ENCODE measurements around the gene ZNF438.

DNA sequence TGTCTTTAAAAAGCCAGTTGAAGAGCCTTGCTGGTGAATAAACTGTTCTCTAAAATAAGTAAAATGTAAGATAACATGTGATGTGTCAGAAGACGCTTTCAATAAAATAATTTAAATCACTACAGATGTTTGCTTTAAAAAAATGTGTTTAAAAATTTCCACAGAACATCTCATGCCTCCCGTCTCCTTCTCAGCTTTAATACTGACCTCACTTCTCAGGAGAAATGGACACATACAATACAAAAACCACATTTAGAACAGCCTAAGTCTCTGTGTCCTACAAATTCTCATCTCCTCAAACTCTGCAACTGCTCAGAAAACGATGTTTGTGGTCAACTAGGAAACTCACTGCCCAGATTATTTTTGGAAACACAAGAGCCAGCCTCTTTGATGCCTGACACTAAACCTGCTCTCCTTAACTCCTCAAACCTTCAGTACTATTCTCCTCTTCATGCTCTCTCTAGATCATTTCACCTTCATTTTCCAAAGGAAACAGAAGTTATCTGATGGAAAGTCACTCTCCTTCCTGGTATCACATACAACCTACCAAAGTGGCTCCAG lies 120.3 kb downstream of the ZNF438 start:
- no peak for TF ChIP-seq EP300 (IDR thresholded peaks at IDR 0.05)
- TF ChIP-seq, protein P1, sequence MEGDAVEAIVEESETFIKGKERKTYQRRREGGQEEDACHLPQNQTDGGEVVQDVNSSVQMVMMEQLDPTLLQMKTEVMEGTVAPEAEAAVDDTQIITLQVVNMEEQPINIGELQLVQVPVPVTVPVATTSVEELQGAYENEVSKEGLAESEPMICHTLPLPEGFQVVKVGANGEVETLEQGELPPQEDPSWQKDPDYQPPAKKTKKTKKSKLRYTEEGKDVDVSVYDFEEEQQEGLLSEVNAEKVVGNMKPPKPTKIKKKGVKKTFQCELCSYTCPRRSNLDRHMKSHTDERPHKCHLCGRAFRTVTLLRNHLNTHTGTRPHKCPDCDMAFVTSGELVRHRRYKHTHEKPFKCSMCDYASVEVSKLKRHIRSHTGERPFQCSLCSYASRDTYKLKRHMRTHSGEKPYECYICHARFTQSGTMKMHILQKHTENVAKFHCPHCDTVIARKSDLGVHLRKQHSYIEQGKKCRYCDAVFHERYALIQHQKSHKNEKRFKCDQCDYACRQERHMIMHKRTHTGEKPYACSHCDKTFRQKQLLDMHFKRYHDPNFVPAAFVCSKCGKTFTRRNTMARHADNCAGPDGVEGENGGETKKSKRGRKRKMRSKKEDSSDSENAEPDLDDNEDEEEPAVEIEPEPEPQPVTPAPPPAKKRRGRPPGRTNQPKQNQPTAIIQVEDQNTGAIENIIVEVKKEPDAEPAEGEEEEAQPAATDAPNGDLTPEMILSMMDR (IDR thresholded peaks at IDR 0.05) = no peak
- TF ChIP-seq POLR2A (IDR thresholded peaks at IDR 0.05) = no peak
